ENCODE results near the gene MCF2L2. TPM values are rescaled to one million over a fixed set of nuclear protein-coding genes. Genes with fewer than 3 reads are reported as not detected.
A peak's percentile ranks its signal among the peaks of the same experiment; 100 is the strongest.

Gene MCF2L2
- total RNA-seq, 1 donor from 2014 or later = 1.2 TPM

DNA sequence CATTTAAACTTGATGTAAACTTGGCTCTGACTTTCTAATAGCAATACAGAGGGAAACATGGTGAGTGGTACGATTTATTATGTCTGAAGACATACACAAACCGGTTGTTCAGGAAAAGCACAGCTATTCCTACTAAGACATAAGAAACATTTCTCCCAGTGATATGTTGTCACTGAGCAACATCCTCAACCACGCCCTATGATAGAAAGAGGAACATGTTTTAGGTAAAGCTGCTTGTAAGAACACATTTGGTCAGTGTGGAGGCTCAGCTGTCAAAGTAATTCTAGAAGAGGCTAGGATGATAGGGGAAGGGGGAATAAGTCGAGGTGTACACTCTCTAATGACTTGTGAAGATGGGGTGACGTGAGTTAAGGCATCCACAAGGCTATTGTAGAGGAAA is 218.1 kb downstream of the MCF2L2 start:
- TF ChIP-seq, protein P1, sequence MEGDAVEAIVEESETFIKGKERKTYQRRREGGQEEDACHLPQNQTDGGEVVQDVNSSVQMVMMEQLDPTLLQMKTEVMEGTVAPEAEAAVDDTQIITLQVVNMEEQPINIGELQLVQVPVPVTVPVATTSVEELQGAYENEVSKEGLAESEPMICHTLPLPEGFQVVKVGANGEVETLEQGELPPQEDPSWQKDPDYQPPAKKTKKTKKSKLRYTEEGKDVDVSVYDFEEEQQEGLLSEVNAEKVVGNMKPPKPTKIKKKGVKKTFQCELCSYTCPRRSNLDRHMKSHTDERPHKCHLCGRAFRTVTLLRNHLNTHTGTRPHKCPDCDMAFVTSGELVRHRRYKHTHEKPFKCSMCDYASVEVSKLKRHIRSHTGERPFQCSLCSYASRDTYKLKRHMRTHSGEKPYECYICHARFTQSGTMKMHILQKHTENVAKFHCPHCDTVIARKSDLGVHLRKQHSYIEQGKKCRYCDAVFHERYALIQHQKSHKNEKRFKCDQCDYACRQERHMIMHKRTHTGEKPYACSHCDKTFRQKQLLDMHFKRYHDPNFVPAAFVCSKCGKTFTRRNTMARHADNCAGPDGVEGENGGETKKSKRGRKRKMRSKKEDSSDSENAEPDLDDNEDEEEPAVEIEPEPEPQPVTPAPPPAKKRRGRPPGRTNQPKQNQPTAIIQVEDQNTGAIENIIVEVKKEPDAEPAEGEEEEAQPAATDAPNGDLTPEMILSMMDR (IDR thresholded peaks at IDR 0.05) = no peak
- DNase-seq = no peak
- H3K4me1 ChIP-seq = peaks cover 20% of the 10 kb centered on the region
- ATAC-seq = peak; percentile 69
- H3K36me3 ChIP-seq = no peaks in the 10 kb centered on the region
- H3K9me3 ChIP-seq = no peaks in the 10 kb centered on the region
- no peaks in the 10 kb centered on the region for H3K27me3 ChIP-seq
- H3K4me3 ChIP-seq = no peak overlapping the region
- H3K27ac ChIP-seq = peak overlapping the region; percentile 53
- intact Hi-C loops (cut with DNase I) = no loop called here

DNA sequence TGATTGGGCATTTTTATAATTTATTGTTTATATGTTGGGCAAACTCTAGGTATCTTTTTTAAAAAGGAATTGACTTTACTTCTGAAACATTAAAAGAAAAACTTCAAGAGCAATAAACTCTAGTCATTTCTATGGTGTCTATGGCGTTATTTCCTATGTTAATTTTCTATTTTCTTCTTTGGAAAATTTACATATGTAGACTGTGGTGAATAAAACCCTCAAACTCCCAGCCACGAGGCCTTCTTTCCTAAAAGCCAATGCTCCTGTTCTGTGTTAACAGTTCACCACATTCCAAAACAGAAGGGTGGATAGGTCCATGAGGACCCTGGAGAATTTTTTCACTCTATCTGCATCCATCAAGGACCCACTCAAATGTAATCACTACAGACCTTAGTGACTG is 219.6 kb downstream of the MCF2L2 start:
- DNase-seq = no peak
- intact Hi-C loops (cut with DNase I) = no loop called here
- no peak overlapping the region for H3K4me3 ChIP-seq

DNA sequence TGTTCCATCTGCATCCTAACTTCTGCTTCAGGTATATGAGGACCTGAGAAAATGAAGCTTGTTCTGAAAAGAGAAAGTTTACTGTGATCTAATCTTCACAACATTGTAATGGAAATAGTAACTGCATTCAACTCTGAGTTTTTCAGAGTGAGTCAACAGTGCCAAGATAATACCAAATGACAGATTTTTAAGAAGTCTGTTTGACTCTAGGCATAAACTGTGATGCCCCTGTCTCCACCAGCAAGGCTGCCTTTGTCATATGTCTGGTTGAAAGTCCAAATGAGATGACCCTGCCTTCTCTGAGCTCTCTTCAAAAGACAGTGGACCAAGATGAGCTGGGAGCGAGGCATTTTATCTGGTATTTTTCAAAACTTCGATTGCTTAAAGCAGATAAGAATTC is 220.2 kb downstream of the MCF2L2 start:
- no peak overlapping the region for H3K4me3 ChIP-seq
- peaks cover 4% of the 10 kb centered on the region for H3K9me3 ChIP-seq
- ATAC-seq = no peak
- H3K36me3 ChIP-seq = no peaks in the 10 kb centered on the region
- intact Hi-C loops (cut with DNase I) = no loop called here
- H3K27ac ChIP-seq = no peak overlapping the region
- peaks cover 15% of the 10 kb centered on the region for H3K4me1 ChIP-seq
- TF ChIP-seq, protein P1 (IDR thresholded peaks at IDR 0.05) = no peak
- H3K27me3 ChIP-seq = no peaks in the 10 kb centered on the region
- DNase-seq = no peak

More for the DNA sequence above, 219.6 kb downstream of the MCF2L2 start:
- Histone ChIP-seq H3K27me3 (no peaks in the 10 kb centered on the region), H3K4me1 (peaks cover 17% of the 10 kb centered on the region), H3K9me3 (peaks cover 3% of the 10 kb centered on the region), H3K36me3 (no peaks in the 10 kb centered on the region), H3K27ac (no peak overlapping the region)
- TF ChIP-seq, protein P1 (IDR thresholded peaks at IDR 0.05) = no peak
- no peak for ATAC-seq

DNA sequence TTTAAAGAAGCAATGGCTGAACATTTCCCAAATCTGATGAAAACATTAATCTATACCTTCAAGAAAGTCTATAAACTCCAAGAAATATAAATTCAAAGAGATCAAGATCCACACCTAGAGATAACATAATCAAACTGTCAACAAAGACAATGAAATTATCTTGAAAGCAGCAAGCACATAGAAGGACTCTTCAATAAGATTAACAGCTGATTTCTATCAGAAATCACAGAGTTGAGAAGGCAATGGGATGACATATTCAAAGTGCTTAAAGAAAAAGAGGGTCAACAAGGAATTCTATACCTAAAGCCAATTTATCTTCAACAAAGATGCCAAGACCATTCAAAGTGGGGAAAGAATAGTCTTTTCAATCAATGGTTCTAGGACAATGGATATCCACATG is 224.7 kb downstream of the MCF2L2 start:
- Histone ChIP-seq H3K9me3 (peaks cover 4% of the 10 kb centered on the region), H3K4me1 (no peaks in the 10 kb centered on the region), H3K27ac (no peak overlapping the region), H3K4me3 (no peak overlapping the region), H3K36me3 (no peaks in the 10 kb centered on the region), H3K27me3 (no peaks in the 10 kb centered on the region)
- intact Hi-C loops (cut with DNase I) = no loop called here
- ATAC-seq (no peak), DNase-seq (no peak)
- TF ChIP-seq, protein P1 (IDR thresholded peaks at IDR 0.05) = no peak

DNA sequence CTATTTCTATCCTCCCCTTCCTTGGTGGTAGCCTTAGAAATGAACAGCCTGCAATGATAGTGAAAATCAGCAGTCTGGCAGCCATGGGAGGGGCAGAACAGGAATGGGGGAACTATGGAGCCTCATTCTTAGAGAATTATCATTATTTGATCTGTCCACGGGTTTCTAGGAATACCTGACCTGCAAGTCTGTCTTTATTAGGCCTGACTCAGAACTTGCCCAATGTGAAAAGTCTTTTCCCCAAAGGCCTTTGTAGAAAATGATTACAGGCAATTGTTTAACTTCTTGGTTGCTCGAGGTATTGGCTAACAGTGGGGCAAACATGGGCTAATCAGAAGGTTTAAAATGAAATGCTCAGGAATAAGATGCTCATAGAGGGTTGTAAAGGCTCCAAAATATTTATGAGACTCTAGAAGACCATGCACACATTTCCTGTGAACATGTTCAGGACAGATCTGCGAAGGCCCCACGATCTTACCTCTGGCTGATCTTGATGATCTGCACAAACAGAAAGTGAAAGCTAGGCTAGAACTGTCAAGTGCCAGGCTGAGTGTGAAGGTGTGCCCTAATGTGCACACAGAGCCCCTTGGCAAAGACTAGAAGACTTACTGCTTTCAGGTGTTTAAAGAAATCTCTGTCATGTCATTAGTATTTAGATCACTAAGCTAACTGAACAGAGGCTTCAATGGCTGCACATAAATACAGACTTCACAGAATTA is 226.3 kb downstream of the MCF2L2 start:
- no peaks in the 10 kb centered on the region for H3K4me1 ChIP-seq
- H3K9me3 ChIP-seq = peaks cover 4% of the 10 kb centered on the region
- H3K27me3 ChIP-seq = no peaks in the 10 kb centered on the region
- ATAC-seq (peak; percentile 70), DNase-seq (no peak)
- TF ChIP-seq, protein P1 (IDR thresholded peaks at IDR 0.05) = no peak
- intact Hi-C loops (cut with DNase I) = no loop called here
- H3K27ac ChIP-seq = no peak overlapping the region
- no peak overlapping the region for H3K4me3 ChIP-seq
- no peaks in the 10 kb centered on the region for H3K36me3 ChIP-seq

All from upper lobe of right lung (tissue), 1 donor.